ENCODE measurements around the gene ADAD2.

GRCh38 chr16:84207251-84207650 is 16.3 kb downstream of the ADAD2 start:
- no peak for TF ChIP-seq RAD21 (IDR thresholded peaks at IDR 0.05; ENCODE audit: insufficient read depth, low read depth, low read length)
- no peak for TF ChIP-seq GABPA (IDR thresholded peaks at IDR 0.05; ENCODE audit: low read depth)
- TF ChIP-seq POLR2AphosphoS5 (IDR thresholded peaks at IDR 0.05; ENCODE audit: low read length): no peak
- TF ChIP-seq SMC3 (IDR thresholded peaks at IDR 0.05; ENCODE audit: borderline replicate concordance, low read length): no peak
- no peak for TF ChIP-seq TBL1XR1 (IDR thresholded peaks at IDR 0.05; ENCODE audit: low read depth, low read length)
- TF ChIP-seq, protein P1, sequence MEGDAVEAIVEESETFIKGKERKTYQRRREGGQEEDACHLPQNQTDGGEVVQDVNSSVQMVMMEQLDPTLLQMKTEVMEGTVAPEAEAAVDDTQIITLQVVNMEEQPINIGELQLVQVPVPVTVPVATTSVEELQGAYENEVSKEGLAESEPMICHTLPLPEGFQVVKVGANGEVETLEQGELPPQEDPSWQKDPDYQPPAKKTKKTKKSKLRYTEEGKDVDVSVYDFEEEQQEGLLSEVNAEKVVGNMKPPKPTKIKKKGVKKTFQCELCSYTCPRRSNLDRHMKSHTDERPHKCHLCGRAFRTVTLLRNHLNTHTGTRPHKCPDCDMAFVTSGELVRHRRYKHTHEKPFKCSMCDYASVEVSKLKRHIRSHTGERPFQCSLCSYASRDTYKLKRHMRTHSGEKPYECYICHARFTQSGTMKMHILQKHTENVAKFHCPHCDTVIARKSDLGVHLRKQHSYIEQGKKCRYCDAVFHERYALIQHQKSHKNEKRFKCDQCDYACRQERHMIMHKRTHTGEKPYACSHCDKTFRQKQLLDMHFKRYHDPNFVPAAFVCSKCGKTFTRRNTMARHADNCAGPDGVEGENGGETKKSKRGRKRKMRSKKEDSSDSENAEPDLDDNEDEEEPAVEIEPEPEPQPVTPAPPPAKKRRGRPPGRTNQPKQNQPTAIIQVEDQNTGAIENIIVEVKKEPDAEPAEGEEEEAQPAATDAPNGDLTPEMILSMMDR (IDR thresholded peaks at IDR 0.05 in 2 of 3, conservative IDR thresholded peaks at IDR 0.05 in 1 of 3; ENCODE audit: control insufficient read depth in 2 of 3, extremely low read depth in 1 of 3, insufficient read depth in 1 of 3, low read depth in 3 of 3, low read length in 3 of 3): no peak
- no peak for TF ChIP-seq POLR2A (IDR thresholded peaks at IDR 0.05; ENCODE audit: low read depth, low read length)
- TF ChIP-seq PAX8 (IDR thresholded peaks at IDR 0.05): no peak
- TF ChIP-seq, protein P2, sequence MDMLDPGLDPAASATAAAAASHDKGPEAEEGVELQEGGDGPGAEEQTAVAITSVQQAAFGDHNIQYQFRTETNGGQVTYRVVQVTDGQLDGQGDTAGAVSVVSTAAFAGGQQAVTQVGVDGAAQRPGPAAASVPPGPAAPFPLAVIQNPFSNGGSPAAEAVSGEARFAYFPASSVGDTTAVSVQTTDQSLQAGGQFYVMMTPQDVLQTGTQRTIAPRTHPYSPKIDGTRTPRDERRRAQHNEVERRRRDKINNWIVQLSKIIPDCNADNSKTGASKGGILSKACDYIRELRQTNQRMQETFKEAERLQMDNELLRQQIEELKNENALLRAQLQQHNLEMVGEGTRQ (IDR thresholded peaks at IDR 0.05; ENCODE audit: borderline replicate concordance, low read depth, low read length): no peak
- TF ChIP-seq CBX3 (IDR thresholded peaks at IDR 0.05; ENCODE audit: borderline replicate concordance, low read depth): no peak
- TF ChIP-seq EZH2 (IDR thresholded peaks at IDR 0.05; ENCODE audit: borderline replicate concordance, control insufficient read depth, low read depth, low read length): no peak

Data from GM12878 (cell line).